DND-41 (cell line): ENCODE measurements around the gene TINAGL1.
"Not testable (repeated sequence)": the region's sequence is repeated elsewhere in the genome, so short reads cannot be mapped to it uniquely, and the experiment has no call there.

ENCODE experiments used
- ATAC-seq: fragments of 200-7000 bp; cut with Tn5 transposase; 3 replicates; pipeline ENCODE4 v1.9.1; 2021; ENCODE audit warnings: low read depth; ENCODE audit not compliant: insufficient read depth
- DNase-seq: peaks from one replicate; pipeline ENCODE4 v3.0.0-alpha.2; 2020
- H2AFZ ChIP-seq: 2 replicates; pipeline ENCODE4 v1.6.0; 2012; ENCODE audit warnings: low read depth, low read length
- H3K27ac ChIP-seq: 2 replicates; pipeline ENCODE4 v1.5.1; 2012; ENCODE audit warnings: low read length, inconsistent platforms
- H3K27me3 ChIP-seq: fragments of 200-600 bp; sonication (generic); 2 replicates; pipeline ENCODE4 v1.6.0; 2012; ENCODE audit warnings: low read length, mild to moderate bottlenecking, inconsistent platforms; ENCODE audit not compliant: insufficient read depth, poor library complexity
- H3K36me3 ChIP-seq: 2 replicates; pipeline ENCODE4 v1.5.1; 2012; ENCODE audit warnings: low read length, inconsistent platforms; ENCODE audit not compliant: insufficient read depth
- H3K4me1 ChIP-seq: 2 replicates; pipeline ENCODE4 v1.5.1; 2012; ENCODE audit warnings: mild to moderate bottlenecking, low read length; ENCODE audit not compliant: insufficient read depth
- H3K4me2 ChIP-seq: 2 replicates; pipeline ENCODE4 v1.6.0; 2012; ENCODE audit warnings: mild to moderate bottlenecking, moderate library complexity, low read length, inconsistent platforms; ENCODE audit not compliant: insufficient read depth
- H3K4me3 ChIP-seq, 2 experiments: fragments of 200-600 bp in 1 of 2; shearing (Covaris generic) in 1 of 2; 2 replicates each; pipeline ENCODE4 v1.5.1; 2012 to 2016; ENCODE audit warnings: inconsistent platforms in 2 of 2, low read length in 2 of 2, mild to moderate bottlenecking in 2 of 2, low read depth in 1 of 2, moderate library complexity in 1 of 2
- H3K79me2 ChIP-seq: 2 replicates; pipeline ENCODE4 v1.6.0; 2012; ENCODE audit warnings: low read length, inconsistent platforms; ENCODE audit not compliant: insufficient read depth
- H3K9ac ChIP-seq: 2 replicates; pipeline ENCODE4 v1.6.0; 2012; ENCODE audit warnings: low read depth, mild to moderate bottlenecking, inconsistent platforms, low read length, moderate library complexity
- H3K9me3 ChIP-seq: 2 replicates; pipeline ENCODE4 v1.5.1; 2012; ENCODE audit warnings: low read length, moderate library complexity, mild to moderate bottlenecking, inconsistent platforms; ENCODE audit not compliant: insufficient read depth, severe bottlenecking
- H4K20me1 ChIP-seq: 2 replicates; pipeline ENCODE4 v1.6.0; 2012; ENCODE audit warnings: low read length; ENCODE audit not compliant: insufficient read depth
- CTCF ChIP-seq: IDR thresholded peaks from 2 replicates; pipeline ENCODE4 v1.5.1; 2012; ENCODE audit warnings: borderline replicate concordance, low read length, moderate library complexity, mild to moderate bottlenecking; ENCODE audit not compliant: poor library complexity, severe bottlenecking; ENCODE audit errors: extremely low read depth
- EZH2 ChIP-seq: IDR thresholded peaks from 3 replicates; pipeline ENCODE4 v1.6.1; 2012; ENCODE audit warnings: borderline replicate concordance, low read depth, mild to moderate bottlenecking, moderate library complexity, low read length, inconsistent platforms; ENCODE audit not compliant: severe bottlenecking

The TINAGL1 gene

GRCh38 chr1:31586376-31587327, 10.3 kb downstream of the TINAGL1 start:
- H4K20me1 ChIP-seq, result peaks cover 4% of the 10 kb centered on the region; the same call in 1 of the 2 replicates
- H3K4me1 ChIP-seq, result no peaks in the 10 kb centered on the region
- no peak overlapping the region for H3K4me3 ChIP-seq
- no peaks in the 10 kb centered on the region for H3K36me3 ChIP-seq
- DNase-seq (no peak), ATAC-seq (no peak)
- no peak overlapping the region for H3K27ac ChIP-seq
- no peak overlapping the region for H2AFZ ChIP-seq
- no peaks in the 10 kb centered on the region for H3K27me3 ChIP-seq
- no peaks in the 10 kb centered on the region for H3K79me2 ChIP-seq
- no peak overlapping the region for H3K9ac ChIP-seq
- TF ChIP-seq EZH2, result no peak
- no peak for TF ChIP-seq CTCF
- no peaks in the 10 kb centered on the region for H3K9me3 ChIP-seq
- no peak overlapping the region for H3K4me2 ChIP-seq

GRCh38 chr1:31587328-31587699, 11.0 kb downstream of the TINAGL1 start:
- not testable (repeated sequence) for H4K20me1 ChIP-seq, H3K9ac ChIP-seq, DNase-seq, H3K79me2 ChIP-seq, H3K4me2 ChIP-seq, H3K27me3 ChIP-seq, H3K9me3 ChIP-seq, H3K36me3 ChIP-seq, H3K4me3 ChIP-seq, H3K27ac ChIP-seq, ATAC-seq, H3K4me1 ChIP-seq, H2AFZ ChIP-seq

DNA sequence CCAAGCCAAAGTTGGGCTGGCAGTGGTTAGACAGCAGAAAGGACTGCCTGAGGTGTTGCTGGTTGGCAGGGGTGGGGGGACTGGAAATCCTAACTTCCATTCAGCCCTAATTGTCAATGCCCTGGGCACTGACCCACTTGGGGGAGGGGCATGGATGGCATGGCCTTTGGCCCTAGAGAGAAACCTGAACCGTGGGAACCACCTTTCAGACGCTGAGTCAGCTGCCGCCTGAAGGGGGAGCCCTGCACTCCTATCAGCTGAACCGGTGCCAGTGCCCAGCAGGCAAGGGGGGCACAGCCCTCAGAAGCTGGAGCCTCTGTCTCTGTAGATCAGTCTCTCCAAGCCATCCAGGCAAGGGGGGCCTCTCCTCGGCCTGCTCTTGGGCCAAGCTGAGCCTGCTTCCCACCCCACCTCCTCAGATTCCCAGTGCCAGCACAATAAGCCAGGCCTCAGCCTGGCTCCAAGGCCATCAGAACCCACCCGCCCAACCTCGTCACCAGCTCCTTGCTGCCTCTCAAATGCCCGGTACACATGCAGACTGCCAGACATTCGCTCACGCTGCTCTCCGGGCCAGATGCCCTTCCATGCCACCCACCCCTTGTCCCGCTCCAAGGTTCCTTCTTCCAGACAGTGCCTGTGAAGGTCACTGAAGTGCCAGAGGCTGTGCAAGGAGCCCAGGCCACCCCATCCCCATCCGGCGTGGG, 11.6 kb downstream of the TINAGL1 start:
- Histone ChIP-seq H3K27me3 (no peaks in the 10 kb centered on the region), H4K20me1 (peaks cover 4% of the 10 kb centered on the region; the same call in 1 of the 2 replicates), H3K9ac (no peak overlapping the region), H3K27ac (no peak overlapping the region), H3K36me3 (no peaks in the 10 kb centered on the region), H2AFZ (no peak overlapping the region), H3K79me2 (no peaks in the 10 kb centered on the region), H3K4me1 (no peaks in the 10 kb centered on the region), H3K4me2 (no peak overlapping the region), H3K9me3 (no peaks in the 10 kb centered on the region), H3K4me3 (no peak overlapping the region)
- ATAC-seq (peak; percentile 86), DNase-seq (peak; percentile 61)
- TF ChIP-seq CTCF (peak; percentile 83), EZH2 (no peak)
